ENCODE data around the gene CYBA.

- no peak for TF ChIP-seq KAT2B (IDR thresholded peaks at IDR 0.05; ENCODE audit: low read depth, low read length)
- TF ChIP-seq HMGXB4 (CRISPR knock-in tag; IDR thresholded peaks at IDR 0.05) = no peak
- TF ChIP-seq, protein P1, sequence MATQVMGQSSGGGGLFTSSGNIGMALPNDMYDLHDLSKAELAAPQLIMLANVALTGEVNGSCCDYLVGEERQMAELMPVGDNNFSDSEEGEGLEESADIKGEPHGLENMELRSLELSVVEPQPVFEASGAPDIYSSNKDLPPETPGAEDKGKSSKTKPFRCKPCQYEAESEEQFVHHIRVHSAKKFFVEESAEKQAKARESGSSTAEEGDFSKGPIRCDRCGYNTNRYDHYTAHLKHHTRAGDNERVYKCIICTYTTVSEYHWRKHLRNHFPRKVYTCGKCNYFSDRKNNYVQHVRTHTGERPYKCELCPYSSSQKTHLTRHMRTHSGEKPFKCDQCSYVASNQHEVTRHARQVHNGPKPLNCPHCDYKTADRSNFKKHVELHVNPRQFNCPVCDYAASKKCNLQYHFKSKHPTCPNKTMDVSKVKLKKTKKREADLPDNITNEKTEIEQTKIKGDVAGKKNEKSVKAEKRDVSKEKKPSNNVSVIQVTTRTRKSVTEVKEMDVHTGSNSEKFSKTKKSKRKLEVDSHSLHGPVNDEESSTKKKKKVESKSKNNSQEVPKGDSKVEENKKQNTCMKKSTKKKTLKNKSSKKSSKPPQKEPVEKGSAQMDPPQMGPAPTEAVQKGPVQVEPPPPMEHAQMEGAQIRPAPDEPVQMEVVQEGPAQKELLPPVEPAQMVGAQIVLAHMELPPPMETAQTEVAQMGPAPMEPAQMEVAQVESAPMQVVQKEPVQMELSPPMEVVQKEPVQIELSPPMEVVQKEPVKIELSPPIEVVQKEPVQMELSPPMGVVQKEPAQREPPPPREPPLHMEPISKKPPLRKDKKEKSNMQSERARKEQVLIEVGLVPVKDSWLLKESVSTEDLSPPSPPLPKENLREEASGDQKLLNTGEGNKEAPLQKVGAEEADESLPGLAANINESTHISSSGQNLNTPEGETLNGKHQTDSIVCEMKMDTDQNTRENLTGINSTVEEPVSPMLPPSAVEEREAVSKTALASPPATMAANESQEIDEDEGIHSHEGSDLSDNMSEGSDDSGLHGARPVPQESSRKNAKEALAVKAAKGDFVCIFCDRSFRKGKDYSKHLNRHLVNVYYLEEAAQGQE (IDR thresholded peaks at IDR 0.05; ENCODE audit: borderline replicate concordance) = no peak
- TF ChIP-seq, protein P1 (CRISPR knock-in tag; IDR thresholded peaks at IDR 0.05; ENCODE audit: low read depth) = no peak
- TF ChIP-seq CTCF (IDR thresholded peaks at IDR 0.05 in 2 of 3, conservative IDR thresholded peaks at IDR 0.05 in 1 of 3; ENCODE audit: insufficient read depth in 2 of 3, low read depth in 1 of 3, low read length in 3 of 3) = no peak
- no peak for TF ChIP-seq POLR2A (conservative IDR thresholded peaks at IDR 0.05)
- TF ChIP-seq SRSF9 (IDR thresholded peaks at IDR 0.05; ENCODE audit: borderline replicate concordance, low read depth, low read length) = no peak
- TF ChIP-seq JUN (IDR thresholded peaks at IDR 0.05; ENCODE audit: borderline replicate concordance, low read depth, low read length) = no peak
- no peak for TF ChIP-seq JUN (CRISPR knock-in tag; IDR thresholded peaks at IDR 0.05; ENCODE audit: borderline replicate concordance)
Measured at GRCh38 chr16:88635671-88636319, 15.1 kb downstream of the CYBA start.
